ENCODE data around the gene CTSW. TPM values are rescaled to one million over a fixed set of nuclear protein-coding genes. Genes with fewer than 3 reads are reported as not detected.
A peak's percentile ranks its signal among the peaks of the same experiment; 100 is the strongest.

The CTSW gene
- total RNA-seq, 1 donor from 2014 or later: 17.2 TPM

GRCh38 chr11:65864706-65865471 lies 14.7 kb upstream of the CTSW start:
- no peaks in the 10 kb centered on the region for H3K27me3 ChIP-seq
- intact Hi-C loops (cut with DNase I): no loop called here
- no peak overlapping the region for H3K27ac ChIP-seq
- TF ChIP-seq CTCF (IDR thresholded peaks at IDR 0.05): no peak
- no peaks in the 10 kb centered on the region for H3K9me3 ChIP-seq
- DNase-seq: peak; percentile 56
- ATAC-seq: no peak
- no peak overlapping the region for H3K4me3 ChIP-seq
- H3K36me3 ChIP-seq: peaks cover 65% of the 10 kb centered on the region
- H3K4me1 ChIP-seq: peaks cover 13% of the 10 kb centered on the region

- Histone ChIP-seq H3K27ac (no peak overlapping the region), H3K36me3 (peaks cover 65% of the 10 kb centered on the region), H3K9me3 (no peaks in the 10 kb centered on the region), H3K4me1 (peaks cover 15% of the 10 kb centered on the region), H3K4me3 (no peak overlapping the region), H3K27me3 (no peaks in the 10 kb centered on the region)
- TF ChIP-seq CTCF (IDR thresholded peaks at IDR 0.05): no peak
- intact Hi-C loops (cut with DNase I): no loop called here
- ATAC-seq: no peak
- DNase-seq: peak; percentile 57
Measured at GRCh38 chr11:65865550-65866172, 14.0 kb upstream of the CTSW start.

DNA sequence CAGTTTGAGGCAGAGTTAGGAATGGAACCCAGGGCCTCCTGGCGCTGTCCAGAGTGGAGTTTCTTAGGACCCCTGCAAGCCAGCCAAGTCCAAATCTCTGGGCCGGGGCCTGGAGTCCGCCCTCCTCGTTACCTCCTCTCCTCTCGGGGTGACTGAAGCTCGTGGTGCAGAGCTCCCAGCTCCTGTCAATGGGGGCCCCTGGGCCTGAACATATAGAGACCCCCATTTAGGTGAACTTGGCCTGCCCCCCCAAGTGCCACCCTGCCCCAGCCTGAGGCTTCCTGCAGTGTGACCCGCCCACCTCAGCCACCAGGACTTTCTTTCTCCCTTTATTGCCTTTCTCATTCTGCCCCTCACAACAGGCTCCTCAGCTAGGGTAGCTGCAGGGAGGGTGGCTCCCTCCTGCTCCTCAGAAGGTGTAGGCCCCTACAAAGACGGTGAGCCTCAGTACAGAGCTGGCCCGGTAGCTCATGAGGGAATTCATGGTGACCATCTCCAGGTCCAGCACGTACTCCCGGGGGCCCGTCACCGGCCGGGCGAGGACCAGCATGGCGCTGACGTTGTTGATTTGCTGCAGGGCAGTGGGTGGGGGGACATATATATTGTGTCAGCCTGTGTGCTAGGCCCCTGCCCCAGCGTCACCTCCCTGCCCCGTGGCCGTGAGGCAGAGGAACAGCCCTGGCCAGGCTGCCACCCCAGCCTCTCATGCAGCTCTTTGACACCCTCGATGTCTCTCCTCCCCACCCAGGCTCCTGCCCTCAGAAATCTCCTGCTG lies 12.9 kb upstream of the CTSW start:
- ATAC-seq (no peak), DNase-seq (peak; percentile 46)
- intact Hi-C loops (cut with DNase I): no loop called here
- peaks cover 15% of the 10 kb centered on the region for H3K4me1 ChIP-seq
- H3K4me3 ChIP-seq: no peak overlapping the region
- H3K27ac ChIP-seq: no peak overlapping the region
- H3K27me3 ChIP-seq: no peaks in the 10 kb centered on the region
- TF ChIP-seq CTCF (IDR thresholded peaks at IDR 0.05): no peak
- H3K9me3 ChIP-seq: no peaks in the 10 kb centered on the region
- H3K36me3 ChIP-seq: peaks cover 64% of the 10 kb centered on the region

DNA sequence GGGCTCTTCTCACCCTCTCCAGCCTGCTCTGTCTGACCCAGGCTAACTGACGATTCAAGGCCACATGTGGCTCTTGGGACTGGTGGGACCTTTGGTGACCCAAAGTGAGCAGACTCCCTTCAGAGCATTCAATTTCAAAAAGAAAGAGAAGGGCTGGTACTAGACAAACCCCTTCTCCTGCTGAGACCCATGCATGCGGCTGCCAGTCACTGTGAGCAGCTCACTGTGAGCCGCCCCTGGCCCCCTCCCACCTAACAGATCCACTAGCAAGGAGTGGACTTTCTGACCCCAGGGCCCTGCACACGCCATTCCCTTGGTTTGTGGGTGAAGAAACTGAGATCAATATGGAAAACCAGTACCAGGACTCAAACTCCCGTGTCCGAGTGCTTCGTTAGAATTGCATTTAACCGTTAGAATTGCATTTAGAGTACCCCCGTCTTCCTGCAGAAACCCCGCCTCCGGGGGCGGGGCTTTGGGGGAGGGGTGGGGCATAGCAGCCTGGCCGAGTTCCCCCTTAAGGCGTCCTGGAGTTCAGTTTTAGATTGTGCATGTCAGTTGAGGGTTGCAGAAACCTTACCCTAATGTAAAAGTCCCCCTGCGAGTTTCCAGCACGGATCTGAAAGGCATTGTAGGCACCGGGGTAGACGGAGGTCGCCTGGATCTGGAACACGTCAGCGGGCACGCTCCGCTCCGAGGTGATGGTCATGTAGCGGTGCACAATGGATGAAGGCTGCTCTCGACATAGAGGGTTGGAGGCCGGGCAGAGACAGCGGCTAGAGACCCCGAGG lies 12.2 kb upstream of the CTSW start:
- no peak overlapping the region for H3K4me3 ChIP-seq
- H3K9me3 ChIP-seq: no peaks in the 10 kb centered on the region
- intact Hi-C loops (cut with DNase I): no loop called here
- TF ChIP-seq CTCF (IDR thresholded peaks at IDR 0.05): no peak
- ATAC-seq: no peak
- no peak for DNase-seq
- no peak overlapping the region for H3K27ac ChIP-seq
- peaks cover 56% of the 10 kb centered on the region for H3K36me3 ChIP-seq
- no peaks in the 10 kb centered on the region for H3K27me3 ChIP-seq
- peaks cover 14% of the 10 kb centered on the region for H3K4me1 ChIP-seq

DNA sequence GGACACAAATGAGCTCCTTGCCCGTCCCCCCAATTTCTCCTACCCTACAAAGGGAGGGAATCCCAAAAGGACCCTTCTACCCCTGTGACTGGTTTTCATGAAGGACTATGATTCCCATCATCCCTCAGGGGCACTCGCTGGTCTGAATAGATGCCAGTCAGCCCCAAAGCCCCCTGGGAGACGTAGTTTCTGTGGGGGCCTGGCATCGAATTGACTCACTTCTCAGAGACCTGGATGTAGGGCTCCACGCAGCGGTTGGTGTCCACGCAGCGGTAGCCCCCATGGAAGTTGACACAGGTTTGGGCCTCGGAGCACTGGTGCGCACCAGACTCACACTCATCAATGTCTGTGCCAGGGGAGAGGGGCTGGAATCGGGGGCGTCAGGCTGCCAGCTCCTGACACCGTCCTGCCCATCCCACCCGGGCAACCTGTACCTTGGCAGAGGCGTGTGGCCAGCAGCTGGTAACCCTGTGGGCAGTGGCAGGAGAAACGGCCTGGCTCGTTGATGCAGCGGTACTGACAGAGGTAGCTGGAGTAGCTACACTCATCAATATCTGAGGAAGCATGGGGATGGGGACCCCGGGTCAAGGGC lies 11.5 kb upstream of the CTSW start:
- no peaks in the 10 kb centered on the region for H3K9me3 ChIP-seq
- TF ChIP-seq CTCF (IDR thresholded peaks at IDR 0.05): no peak
- H3K36me3 ChIP-seq: peaks cover 49% of the 10 kb centered on the region
- ATAC-seq (no peak), DNase-seq (no peak)
- H3K27ac ChIP-seq: no peak overlapping the region
- peaks cover 14% of the 10 kb centered on the region for H3K4me1 ChIP-seq
- no peak overlapping the region for H3K4me3 ChIP-seq
- intact Hi-C loops (cut with DNase I): no loop called here
- H3K27me3 ChIP-seq: no peaks in the 10 kb centered on the region

All from upper lobe of right lung (tissue), 1 donor.